HEK293 (cell line): ENCODE results near the gene MVB12B.

Experiments used
- CTCF ChIA-PET: fragments of 350-600 bp; formaldehyde crosslinking; extraction: SDS; loops from one replicate; lab custom pipeline; 2021; ENCODE audit warnings: antibody characterized with exemption; lab: Yijun Ruan, JAX
- POLR2A ChIA-PET: fragments of 300-600 bp; formaldehyde crosslinking; extraction: SDS; loops from one replicate; lab custom pipeline; 2020; ENCODE audit warnings: antibody characterized with exemption, inconsistent platforms; lab: Yijun Ruan, JAX
- H3K27ac ChIP-seq: fragments of 200-500 bp; sonication (Bioruptor generic); 2 replicates; pipeline ENCODE4 v1.5.1; 2014; ENCODE audit warnings: low read depth, low read length, control low read depth, inconsistent platforms; ENCODE audit errors: extremely low read depth
- H3K36me3 ChIP-seq, 2 experiments: fragments of 200-500 bp in 1 of 2; sonication (Bioruptor generic) in 1 of 2; 1 replicate in 1 of 2; 2 replicates in 1 of 2; pipeline ENCODE4 v1.5.1; 2014 to 2017; ENCODE audit warnings: inconsistent platforms in 2 of 2, low read length in 2 of 2; ENCODE audit not compliant: control insufficient read depth in 2 of 2, insufficient read depth in 1 of 2
- H3K4me1 ChIP-seq: fragments of 200-500 bp; sonication (Bioruptor generic); 2 replicates; pipeline ENCODE4 v1.5.1; 2014; ENCODE audit warnings: mild to moderate bottlenecking, low read length, inconsistent platforms; ENCODE audit not compliant: control insufficient read depth, insufficient read depth
- H3K4me3 ChIP-seq: 2 replicates; pipeline ENCODE4 v1.5.1; 2011; ENCODE audit warnings: low read depth, mild to moderate bottlenecking, control low read depth, low read length, moderate library complexity
- H3K9me3 ChIP-seq: fragments of 200-500 bp; sonication (Bioruptor generic); 2 replicates; pipeline ENCODE4 v1.5.1; 2014; ENCODE audit warnings: low read depth, low read length, inconsistent platforms; ENCODE audit not compliant: control insufficient read depth, insufficient read depth
- GLI2 ChIP-seq: fragments of 450-650 bp; formaldehyde crosslinking; IDR thresholded peaks from 2 replicates; pipeline ENCODE4; 2017; ENCODE audit warnings: missing biosample characterization, missing genetic modification characterization, low read depth, borderline replicate concordance
- KLF1 ChIP-seq: fragments of 450-650 bp; formaldehyde crosslinking; IDR thresholded peaks from 2 replicates; pipeline ENCODE4 v1.5.1; 2016; ENCODE audit warnings: missing biosample characterization, missing genetic modification characterization
- KLF8 ChIP-seq: fragments of 450-650 bp; formaldehyde crosslinking; IDR thresholded peaks from 2 replicates; pipeline ENCODE4 v1.5.1; 2016; ENCODE audit warnings: missing biosample characterization, missing genetic modification characterization
- KLF9 ChIP-seq: fragments of 450-650 bp; formaldehyde crosslinking; IDR thresholded peaks from 2 replicates; pipeline ENCODE4 v1.5.1; 2016; ENCODE audit warnings: missing biosample characterization, missing genetic modification characterization, low read depth
- SP7 ChIP-seq: fragments of 450-650 bp; formaldehyde crosslinking; IDR thresholded peaks from 2 replicates; pipeline ENCODE4 v1.5.1; 2016; ENCODE audit warnings: missing biosample characterization, missing genetic modification characterization
- WT1 ChIP-seq: fragments of 450-650 bp; formaldehyde crosslinking; IDR thresholded peaks from 2 replicates; pipeline ENCODE4 v1.5.1; 2016; ENCODE audit warnings: missing biosample characterization, missing genetic modification characterization
- YY1 ChIP-seq: fragments of 450-650 bp; formaldehyde crosslinking; IDR thresholded peaks from 2 replicates; pipeline ENCODE4 v1.5.1; 2018; ENCODE audit warnings: missing biosample characterization, missing genetic modification characterization
- ZBTB20 ChIP-seq: fragments of 450-650 bp; formaldehyde crosslinking; IDR thresholded peaks from 2 replicates; pipeline ENCODE4 v1.5.1; 2016; ENCODE audit warnings: missing biosample characterization, missing genetic modification characterization
- ZBTB48 ChIP-seq: fragments of 450-650 bp; formaldehyde crosslinking; IDR thresholded peaks from 2 replicates; pipeline ENCODE4 v1.5.1; 2016; ENCODE audit warnings: missing biosample characterization, missing genetic modification characterization
- ZFP37 ChIP-seq: fragments of 450-650 bp; formaldehyde crosslinking; IDR thresholded peaks from 2 replicates; pipeline ENCODE4 v1.5.1; 2016; ENCODE audit warnings: missing biosample characterization, missing genetic modification characterization
- ZIC2 ChIP-seq: fragments of 450-650 bp; formaldehyde crosslinking; IDR thresholded peaks from 2 replicates; pipeline ENCODE4 v1.5.1; 2016; ENCODE audit warnings: missing biosample characterization, missing genetic modification characterization
- ZNF114 ChIP-seq: fragments of 450-650 bp; formaldehyde crosslinking; IDR thresholded peaks from 2 replicates; pipeline ENCODE4 v1.5.0; 2017; ENCODE audit warnings: missing biosample characterization, missing genetic modification characterization
- ZNF202 ChIP-seq: fragments of 450-650 bp; formaldehyde crosslinking; IDR thresholded peaks from 2 replicates; pipeline ENCODE4 v1.5.1; 2016; ENCODE audit warnings: missing biosample characterization, missing genetic modification characterization, borderline replicate concordance
- ZNF239 ChIP-seq: fragments of 450-650 bp; formaldehyde crosslinking; IDR thresholded peaks from 2 replicates; pipeline ENCODE4 v1.5.1; 2016; ENCODE audit warnings: missing biosample characterization, missing genetic modification characterization
- ZNF302 ChIP-seq: fragments of 450-650 bp; formaldehyde crosslinking; IDR thresholded peaks from 2 replicates; pipeline ENCODE4 v1.5.1; 2016; ENCODE audit warnings: missing biosample characterization, missing genetic modification characterization, low read depth
- ZNF311 ChIP-seq: fragments of 450-650 bp; formaldehyde crosslinking; IDR thresholded peaks from 2 replicates; pipeline ENCODE4 v1.5.1; 2017; ENCODE audit warnings: missing biosample characterization, missing genetic modification characterization, borderline replicate concordance
- ZNF341 ChIP-seq: fragments of 450-650 bp; formaldehyde crosslinking; IDR thresholded peaks from 2 replicates; pipeline ENCODE4; 2016; ENCODE audit warnings: low read depth, missing biosample characterization, missing genetic modification characterization
- ZNF561 ChIP-seq: fragments of 450-650 bp; IDR thresholded peaks from 2 replicates; pipeline ENCODE4 v1.5.1; 2018; ENCODE audit warnings: missing biosample characterization, missing genetic modification characterization, borderline replicate concordance
- ZNF776 ChIP-seq: fragments of 450-650 bp; formaldehyde crosslinking; IDR thresholded peaks from 2 replicates; pipeline ENCODE4 v1.5.0; 2017; ENCODE audit warnings: missing biosample characterization, missing genetic modification characterization, borderline replicate concordance
- ZNF830 ChIP-seq: fragments of 450-650 bp; IDR thresholded peaks from 2 replicates; pipeline ENCODE4 v1.5.0; 2018; ENCODE audit warnings: missing biosample characterization, missing genetic modification characterization, low read depth, mild to moderate bottlenecking, moderate library complexity
- ZNF837 ChIP-seq: fragments of 450-650 bp; formaldehyde crosslinking; IDR thresholded peaks from 2 replicates; pipeline ENCODE4 v1.5.1; 2016; ENCODE audit warnings: missing biosample characterization, missing genetic modification characterization
- ZSCAN30 ChIP-seq: fragments of 450-650 bp; IDR thresholded peaks from 2 replicates; pipeline ENCODE4 v1.5.1; 2018; ENCODE audit warnings: missing biosample characterization, mild to moderate bottlenecking, missing genetic modification characterization, moderate library complexity
- TF ChIP-seq, protein P1 (sequence below): fragments of 450-650 bp; formaldehyde crosslinking; IDR thresholded peaks from 2 replicates; pipeline ENCODE4 v1.5.1; 2016; ENCODE audit warnings: missing biosample characterization, missing genetic modification characterization
- TF ChIP-seq, protein P2 (sequence below): fragments of 450-650 bp; formaldehyde crosslinking; IDR thresholded peaks from 2 replicates; pipeline ENCODE4 v1.5.1; 2016; ENCODE audit warnings: missing biosample characterization, missing genetic modification characterization
- TF ChIP-seq, protein P3 (sequence below): fragments of 450-650 bp; formaldehyde crosslinking; conservative IDR thresholded peaks from 2 replicates; pipeline ENCODE4 v1.5.1; 2016; ENCODE audit warnings: low read depth, missing biosample characterization, missing genetic modification characterization

MVB12B gene

GRCh38 chr9:126481862-126482261 lies 155.2 kb downstream of the MVB12B start:
- ChIA-PET CTCF (interaction anchor here (0.6 to 3.4 kb wide), 3 partner anchors 9 to 1074 kb away, joined by 4 to 22 read pairs (median 4); no protein-coding TSS in a partner anchor), POLR2A (no interaction called here)
- Histone ChIP-seq H3K9me3 (no peaks in the 10 kb centered on the region), H3K4me3 (no peak overlapping the region), H3K27ac (no peak overlapping the region), H3K4me1 (no peaks in the 10 kb centered on the region), H3K36me3 (peaks cover 0 to 11% of the 10 kb centered on the region in 2 experiments; a peak in 1 of 3 replicates)
- TF ChIP-seq ZNF302 (tag by site-specific recombination) (no peak), YY1 (no peak), ZNF837 (tag by site-specific recombination) (no peak), KLF8 (tag by site-specific recombination) (no peak), ZBTB20 (no peak), GLI2 (no peak), ZNF776 (no peak), ZNF202 (tag by site-specific recombination) (no peak), KLF1 (tag by site-specific recombination) (no peak), KLF9 (tag by site-specific recombination) (no peak), ZNF830 (tag by site-specific recombination) (no peak), ZSCAN30 (tag by site-specific recombination) (no peak), WT1 (tag by site-specific recombination) (no peak), ZBTB48 (no peak), ZNF311 (tag by site-specific recombination) (no peak), ZNF341 (tag by site-specific recombination) (no peak), ZNF114 (tag by site-specific recombination) (no peak)
- TF ChIP-seq, protein P1, sequence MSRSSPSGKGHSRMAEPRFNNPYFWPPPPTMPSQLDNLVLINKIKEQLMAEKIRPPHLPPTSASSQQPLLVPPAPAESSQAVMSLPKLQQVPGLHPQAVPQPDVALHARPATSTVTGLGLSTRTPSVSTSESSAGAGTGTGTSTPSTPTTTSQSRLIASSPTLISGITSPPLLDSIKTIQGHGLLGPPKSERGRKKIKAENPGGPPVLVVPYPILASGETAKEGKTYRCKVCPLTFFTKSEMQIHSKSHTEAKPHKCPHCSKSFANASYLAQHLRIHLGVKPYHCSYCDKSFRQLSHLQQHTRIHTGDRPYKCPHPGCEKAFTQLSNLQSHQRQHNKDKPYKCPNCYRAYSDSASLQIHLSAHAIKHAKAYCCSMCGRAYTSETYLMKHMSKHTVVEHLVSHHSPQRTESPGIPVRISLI (tag by site-specific recombination) = no peak
- TF ChIP-seq, protein P2, sequence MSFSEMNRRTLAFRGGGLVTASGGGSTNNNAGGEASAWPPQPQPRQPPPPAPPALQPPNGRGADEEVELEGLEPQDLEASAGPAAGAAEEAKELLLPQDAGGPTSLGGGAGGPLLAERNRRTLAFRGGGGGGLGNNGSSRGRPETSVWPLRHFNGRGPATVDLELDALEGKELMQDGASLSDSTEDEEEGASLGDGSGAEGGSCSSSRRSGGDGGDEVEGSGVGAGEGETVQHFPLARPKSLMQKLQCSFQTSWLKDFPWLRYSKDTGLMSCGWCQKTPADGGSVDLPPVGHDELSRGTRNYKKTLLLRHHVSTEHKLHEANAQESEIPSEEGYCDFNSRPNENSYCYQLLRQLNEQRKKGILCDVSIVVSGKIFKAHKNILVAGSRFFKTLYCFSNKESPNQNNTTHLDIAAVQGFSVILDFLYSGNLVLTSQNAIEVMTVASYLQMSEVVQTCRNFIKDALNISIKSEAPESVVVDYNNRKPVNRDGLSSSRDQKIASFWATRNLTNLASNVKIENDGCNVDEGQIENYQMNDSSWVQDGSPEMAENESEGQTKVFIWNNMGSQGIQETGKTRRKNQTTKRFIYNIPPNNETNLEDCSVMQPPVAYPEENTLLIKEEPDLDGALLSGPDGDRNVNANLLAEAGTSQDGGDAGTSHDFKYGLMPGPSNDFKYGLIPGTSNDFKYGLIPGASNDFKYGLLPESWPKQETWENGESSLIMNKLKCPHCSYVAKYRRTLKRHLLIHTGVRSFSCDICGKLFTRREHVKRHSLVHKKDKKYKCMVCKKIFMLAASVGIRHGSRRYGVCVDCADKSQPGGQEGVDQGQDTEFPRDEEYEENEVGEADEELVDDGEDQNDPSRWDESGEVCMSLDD (tag by site-specific recombination) = no peak

DNA sequence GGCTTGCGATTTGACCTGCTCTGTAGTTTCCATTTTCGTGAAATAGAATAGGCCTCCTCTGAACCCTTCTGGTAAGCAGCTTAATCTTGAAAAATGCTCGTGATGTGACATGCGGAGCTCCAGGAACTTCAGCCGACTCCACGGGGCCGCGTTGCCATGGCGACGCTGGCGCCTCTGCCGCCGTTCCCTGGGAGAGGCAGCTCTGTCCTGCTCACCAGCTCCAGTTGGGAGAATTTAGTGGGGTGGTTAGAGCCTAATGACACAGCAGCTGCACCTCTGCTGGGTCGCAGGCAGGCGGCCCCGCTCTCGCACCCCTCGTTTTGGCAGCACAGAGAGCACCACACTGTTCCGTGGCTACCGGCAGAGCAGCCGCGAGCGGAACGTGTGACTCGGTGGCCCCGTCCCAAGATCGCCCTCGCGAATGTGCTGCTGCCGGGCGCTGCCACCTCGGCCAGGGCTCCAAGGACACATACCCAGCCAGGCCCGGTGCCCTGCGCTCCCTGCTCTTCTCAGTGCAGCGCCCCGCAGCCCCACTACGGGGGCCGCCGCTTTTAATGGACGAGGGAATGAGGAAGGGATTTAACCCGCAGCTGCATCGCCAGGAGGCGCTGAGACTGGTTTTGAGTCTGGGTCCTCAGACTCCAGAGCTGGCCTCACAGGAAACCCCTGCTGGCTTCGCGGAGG lies 155.9 kb downstream of the MVB12B start:
- Histone ChIP-seq H3K9me3 (no peaks in the 10 kb centered on the region), H3K4me1 (no peaks in the 10 kb centered on the region), H3K36me3 (peaks cover 0 to 11% of the 10 kb centered on the region in 2 experiments; a peak in 1 of 3 replicates), H3K4me3 (no peak overlapping the region), H3K27ac (no peak overlapping the region)
- ChIA-PET POLR2A (no interaction called here), CTCF (interaction anchor here (1.0 to 3.4 kb wide), 2 partner anchors 9 to 189 kb away, joined by 4 to 22 read pairs; no protein-coding TSS in a partner anchor)
- TF ChIP-seq ZFP37 (tag by site-specific recombination) = no peak
- TF ChIP-seq, protein P3, sequence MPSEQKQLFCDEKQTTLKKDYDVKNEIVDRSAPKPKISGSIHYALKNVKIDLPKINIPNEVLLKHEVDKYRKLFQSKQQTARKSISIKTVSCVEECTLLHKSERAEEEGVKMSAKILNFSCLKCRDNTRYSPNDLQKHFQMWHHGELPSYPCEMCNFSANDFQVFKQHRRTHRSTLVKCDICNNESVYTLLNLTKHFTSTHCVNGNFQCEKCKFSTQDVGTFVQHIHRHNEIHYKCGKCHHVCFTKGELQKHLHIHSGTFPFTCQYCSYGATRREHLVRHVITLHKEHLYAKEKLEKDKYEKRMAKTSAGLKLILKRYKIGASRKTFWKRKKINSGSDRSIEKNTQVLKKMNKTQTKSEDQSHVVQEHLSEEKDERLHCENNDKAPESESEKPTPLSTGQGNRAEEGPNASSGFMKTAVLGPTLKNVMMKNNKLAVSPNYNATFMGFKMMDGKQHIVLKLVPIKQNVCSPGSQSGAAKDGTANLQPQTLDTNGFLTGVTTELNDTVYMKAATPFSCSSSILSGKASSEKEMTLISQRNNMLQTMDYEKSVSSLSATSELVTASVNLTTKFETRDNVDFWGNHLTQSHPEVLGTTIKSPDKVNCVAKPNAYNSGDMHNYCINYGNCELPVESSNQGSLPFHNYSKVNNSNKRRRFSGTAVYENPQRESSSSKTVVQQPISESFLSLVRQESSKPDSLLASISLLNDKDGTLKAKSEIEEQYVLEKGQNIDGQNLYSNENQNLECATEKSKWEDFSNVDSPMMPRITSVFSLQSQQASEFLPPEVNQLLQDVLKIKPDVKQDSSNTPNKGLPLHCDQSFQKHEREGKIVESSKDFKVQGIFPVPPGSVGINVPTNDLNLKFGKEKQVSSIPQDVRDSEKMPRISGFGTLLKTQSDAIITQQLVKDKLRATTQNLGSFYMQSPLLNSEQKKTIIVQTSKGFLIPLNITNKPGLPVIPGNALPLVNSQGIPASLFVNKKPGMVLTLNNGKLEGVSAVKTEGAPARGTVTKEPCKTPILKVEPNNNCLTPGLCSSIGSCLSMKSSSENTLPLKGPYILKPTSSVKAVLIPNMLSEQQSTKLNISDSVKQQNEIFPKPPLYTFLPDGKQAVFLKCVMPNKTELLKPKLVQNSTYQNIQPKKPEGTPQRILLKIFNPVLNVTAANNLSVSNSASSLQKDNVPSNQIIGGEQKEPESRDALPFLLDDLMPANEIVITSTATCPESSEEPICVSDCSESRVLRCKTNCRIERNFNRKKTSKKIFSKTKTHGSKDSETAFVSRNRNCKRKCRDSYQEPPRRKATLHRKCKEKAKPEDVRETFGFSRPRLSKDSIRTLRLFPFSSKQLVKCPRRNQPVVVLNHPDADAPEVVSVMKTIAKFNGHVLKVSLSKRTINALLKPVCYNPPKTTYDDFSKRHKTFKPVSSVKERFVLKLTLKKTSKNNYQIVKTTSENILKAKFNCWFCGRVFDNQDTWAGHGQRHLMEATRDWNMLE (tag by site-specific recombination) = no peak
- no peak for TF ChIP-seq ZNF239 (tag by site-specific recombination)
- TF ChIP-seq SP7 (tag by site-specific recombination) = no peak
- TF ChIP-seq ZNF561 (tag by site-specific recombination) = no peak
- TF ChIP-seq ZIC2 (tag by site-specific recombination) = no peak
